ENCODE results near the gene MBOAT7. TPM values are rescaled to one million over a fixed set of nuclear protein-coding genes. Genes with fewer than 3 reads are reported as not detected.
A peak's percentile ranks its signal among the peaks of the same experiment; 100 is the strongest.
"Not testable (repeated sequence)": the region's sequence is repeated elsewhere in the genome, so short reads cannot be mapped to it uniquely, and the experiment has no call there.

The MBOAT7 gene
- total RNA-seq, 1 donor from 2014 or later = 107 TPM

GRCh38 chr19:54188215-54188871, 1.0 kb downstream of the MBOAT7 start:
- DNase-seq (ENCODE audit: low read depth) = no peak
- TF ChIP-seq CTCF (IDR thresholded peaks at IDR 0.05; ENCODE audit: insufficient read depth, low read length, poor library complexity, severe bottlenecking) = no peak
- Histone ChIP-seq H3K36me3 (ENCODE audit: control insufficient read depth, insufficient read depth, low read length) (peaks cover 2% of the 10 kb centered on the region), H3K4me3 (ENCODE audit: low read depth, low read length) (peak overlapping the region; percentile 77), H3K27me3 (ENCODE audit: control insufficient read depth, insufficient read depth, low read length) (no peaks in the 10 kb centered on the region)

DNA sequence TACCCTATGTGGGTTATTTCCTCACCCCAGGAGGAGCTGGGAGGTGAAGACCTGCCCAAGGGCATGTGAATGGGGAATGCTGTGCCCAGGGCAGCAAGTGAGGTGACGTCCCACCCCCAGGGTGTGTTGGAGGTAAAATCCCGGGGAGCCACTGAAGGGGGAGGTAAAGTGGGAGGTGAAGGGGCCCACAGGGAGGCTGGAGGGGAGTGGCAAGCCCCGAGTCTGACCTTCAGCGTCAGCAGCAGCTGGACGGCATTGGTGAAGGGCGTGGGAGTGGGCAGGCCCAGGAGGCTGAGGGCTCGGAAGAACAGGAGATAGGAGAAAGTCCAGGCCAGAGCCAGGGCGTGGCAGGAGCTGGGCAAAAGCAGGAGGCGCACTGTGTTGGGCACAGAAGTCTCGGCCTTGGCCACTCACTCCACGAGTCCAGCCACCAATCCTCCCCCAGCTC, 2.4 kb downstream of the MBOAT7 start:
- no peaks in the 10 kb centered on the region for H3K27me3 ChIP-seq (ENCODE audit: control insufficient read depth, insufficient read depth, low read length)
- H3K36me3 ChIP-seq (ENCODE audit: control insufficient read depth, insufficient read depth, low read length) = peaks cover 2% of the 10 kb centered on the region
- no peak for DNase-seq (ENCODE audit: low read depth)
- TF ChIP-seq CTCF (IDR thresholded peaks at IDR 0.05; ENCODE audit: insufficient read depth, low read length, poor library complexity, severe bottlenecking) = no peak
- H3K4me3 ChIP-seq (ENCODE audit: low read depth, low read length) = no peak overlapping the region

GRCh38 chr19:54186351-54186750, 3.0 kb downstream of the MBOAT7 start:
- Histone ChIP-seq H3K4me3 (ENCODE audit: low read depth, low read length) (no peak overlapping the region), H3K27me3 (ENCODE audit: control insufficient read depth, insufficient read depth, low read length) (no peaks in the 10 kb centered on the region), H3K36me3 (ENCODE audit: control insufficient read depth, insufficient read depth, low read length) (peaks cover 2% of the 10 kb centered on the region)
- no peak for DNase-seq (ENCODE audit: low read depth)
- TF ChIP-seq CTCF (IDR thresholded peaks at IDR 0.05; ENCODE audit: insufficient read depth, low read length, poor library complexity, severe bottlenecking) = no peak

DNA sequence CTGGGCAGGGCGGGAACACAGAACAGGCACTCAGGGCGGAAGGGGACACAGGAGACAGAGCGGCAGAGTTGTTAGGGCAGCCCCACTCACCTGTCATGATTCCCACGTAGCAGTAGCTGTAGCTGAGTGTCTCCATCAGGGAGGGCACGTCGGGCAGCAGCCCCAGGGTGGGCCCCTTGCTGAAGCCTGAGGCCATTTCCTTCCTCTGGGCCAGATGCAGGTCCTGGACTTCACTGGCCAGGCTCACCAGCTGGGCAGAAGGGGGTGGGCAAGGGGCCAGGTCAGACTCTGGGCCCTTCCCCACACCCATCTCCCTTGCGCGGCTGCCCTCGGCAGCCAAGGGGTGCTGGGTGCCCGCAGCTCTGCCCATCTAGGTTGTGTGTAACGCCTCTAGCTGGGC, 5.9 kb downstream of the MBOAT7 start:
- H3K36me3 ChIP-seq (ENCODE audit: control insufficient read depth, insufficient read depth, low read length) = peaks cover 2% of the 10 kb centered on the region
- no peak overlapping the region for H3K4me3 ChIP-seq (ENCODE audit: low read depth, low read length)
- no peak for DNase-seq (ENCODE audit: low read depth)
- no peaks in the 10 kb centered on the region for H3K27me3 ChIP-seq (ENCODE audit: control insufficient read depth, insufficient read depth, low read length)
- no peak for TF ChIP-seq CTCF (IDR thresholded peaks at IDR 0.05; ENCODE audit: insufficient read depth, low read length, poor library complexity, severe bottlenecking)

DNA sequence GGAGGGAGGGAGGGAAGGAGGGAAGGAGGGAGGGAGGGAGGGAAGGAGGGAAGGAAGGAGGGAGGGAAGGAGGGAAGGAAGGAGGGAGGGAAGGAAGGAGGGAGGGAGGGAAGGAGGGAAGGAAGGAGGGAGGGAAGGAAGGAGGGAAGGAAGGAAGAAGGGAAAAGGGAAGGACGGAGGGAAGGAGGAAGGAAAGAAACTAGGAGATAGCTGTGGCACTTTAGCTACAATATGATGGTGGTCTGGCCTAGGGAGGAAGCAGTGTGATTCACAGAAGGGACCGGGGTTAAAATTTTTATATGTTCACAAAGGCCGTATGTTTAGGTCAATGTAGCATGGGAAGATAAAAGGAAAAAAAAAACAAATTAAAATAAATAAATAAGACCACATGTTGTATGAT, 7.5 kb downstream of the MBOAT7 start:
- H3K36me3 ChIP-seq (ENCODE audit: control insufficient read depth, insufficient read depth, low read length); H3K4me3 ChIP-seq (ENCODE audit: low read depth, low read length); H3K27me3 ChIP-seq (ENCODE audit: control insufficient read depth, insufficient read depth, low read length); DNase-seq (ENCODE audit: low read depth): not testable (repeated sequence)

DNA sequence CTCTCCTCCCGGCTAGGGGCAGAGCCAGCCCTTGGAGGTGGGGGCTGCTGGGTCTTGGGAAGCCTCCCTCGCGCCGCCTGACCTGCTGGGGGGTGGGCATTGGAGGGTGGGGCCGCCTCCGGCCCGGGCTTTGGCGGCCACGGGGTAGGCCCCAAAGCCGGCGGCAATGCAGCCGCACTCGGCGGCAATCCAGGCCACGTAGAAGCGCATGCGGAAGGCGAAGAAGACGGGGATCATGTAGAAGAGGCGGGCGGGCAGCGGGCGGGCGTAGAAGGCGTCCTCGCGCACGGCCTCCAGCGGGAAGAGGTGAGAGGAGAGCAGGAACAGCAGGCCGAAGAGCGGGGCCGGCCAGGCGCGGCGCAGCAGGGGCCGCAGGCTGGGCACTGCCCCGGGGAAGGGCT, 8.7 kb downstream of the MBOAT7 start:
- Histone ChIP-seq H3K4me3 (ENCODE audit: low read depth, low read length) (no peak overlapping the region), H3K27me3 (ENCODE audit: control insufficient read depth, insufficient read depth, low read length) (no peaks in the 10 kb centered on the region), H3K36me3 (ENCODE audit: control insufficient read depth, insufficient read depth, low read length) (no peaks in the 10 kb centered on the region)
- TF ChIP-seq CTCF (IDR thresholded peaks at IDR 0.05; ENCODE audit: insufficient read depth, low read length, poor library complexity, severe bottlenecking) = no peak
- no peak for DNase-seq (ENCODE audit: low read depth)
